Esophagus muscularis mucosa (tissue), 4 donors: Measurements from ENCODE around the gene UNC50. TPM values are rescaled to one million over a fixed set of nuclear protein-coding genes. Genes with fewer than 3 reads are reported as not detected.
"Not testable (repeated sequence)": the region's sequence is repeated elsewhere in the genome, so short reads cannot be mapped to it uniquely, and the experiment has no call there.

Experiments
- DNase-seq: peaks from one replicate; pipeline ENCODE4 v3.0.0-alpha.2; 2017; ENCODE audit errors: extremely low spot score
- H3K27ac ChIP-seq, 4 donors: fragments of 200-600 bp; sonication (generic); replicated peaks in 1 of 4; 1 replicate in 3 of 4; 2 replicates in 1 of 4; pipeline ENCODE4 v1.5.1; 2016 to 2019; ENCODE audit warnings: mild to moderate bottlenecking in 1 of 4
- H3K27me3 ChIP-seq, 4 donors: fragments of 200-600 bp; sonication (generic); one replicate each; pipeline versions ENCODE4 v1.5.1 to v1.6.0; 2016 to 2019
- H3K36me3 ChIP-seq, 4 donors: fragments of 200-600 bp; sonication (generic); one replicate each; pipeline ENCODE4 v1.5.1; 2016 to 2019
- H3K4me1 ChIP-seq, 4 donors: fragments of 200-600 bp; sonication (generic); one replicate each; pipeline ENCODE4 v1.5.1; 2016 to 2019
- H3K4me3 ChIP-seq, 4 donors: fragments of 200-600 bp; sonication (generic); 1 replicate in 2 of 4; 2 replicates in 2 of 4; pipeline ENCODE4 v1.5.1; 2016 to 2019; ENCODE audit warnings: mild to moderate bottlenecking in 4 of 4, moderate library complexity in 1 of 4
- H3K9me3 ChIP-seq, 4 donors: fragments of 200-600 bp; sonication (generic); 1 replicate in 3 of 4; 2 replicates in 1 of 4; pipeline ENCODE4 v1.5.1; 2016 to 2019
- CTCF ChIP-seq, 3 experiments: fragments of 200-600 bp in 2 of 3; fragments of 450-650 bp in 1 of 3; sonication (generic) in 2 of 3; IDR thresholded peaks; one replicate each; pipeline ENCODE4 v1.5.1; 2017 to 2019; ENCODE audit warnings: antibody characterized with exemption in 3 of 3, mild to moderate bottlenecking in 2 of 3, moderate library complexity in 1 of 3
- EP300 ChIP-seq: sonication (generic); formaldehyde crosslinking; IDR thresholded peaks from one replicate; pipeline ENCODE4 v1.6.1; 2017; ENCODE audit warnings: antibody characterized with exemption
- POLR2A ChIP-seq: fragments of 450-650 bp; IDR thresholded peaks from one replicate; pipeline ENCODE4 v1.6.1; 2017; ENCODE audit warnings: antibody characterized with exemption, moderate library complexity, mild to moderate bottlenecking, low read depth
- POLR2AphosphoS5 ChIP-seq, 2 donors: sonication (generic); formaldehyde crosslinking; IDR thresholded peaks; one replicate each; pipeline ENCODE4 v1.6.1; 2017; ENCODE audit warnings: antibody characterized with exemption in 2 of 2
- WGBS: methylation state at CpG from one replicate; pipeline ENCODE4 v1.1.5; 2018; 5-methylcytosine and 5-hydroxymethylcytosine counted together
- intact Hi-C: fragments of 100-400 bp; cut with DNase I; formaldehyde crosslinking; loops from one replicate; pipeline ENCODE4 v1.15.1; 2023
- total RNA-seq, 4 donors: library from RNA; depleted of rRNA; stranded (reverse); fragments of >200 nt; gene quantifications; one replicate each; pipeline versions ENCODE4 v1.1.0 to v1.2.1, GENCODE V29; 2016

UNC50 gene
- total RNA-seq, 4 donors from 2014 or later = 34.0 to 51.4 (median 40.7) TPM

GRCh38 chr2:98650998-98651397 lies 42.6 kb downstream of the UNC50 start:
- 91% methylated on average over 1 of the region's 1 CpG for WGBS
- TF ChIP-seq EP300 = no peak
- no peak for TF ChIP-seq CTCF (IDR thresholded peaks at IDR 0.05)
- TF ChIP-seq POLR2A = no peak
- no peak for TF ChIP-seq POLR2AphosphoS5 (IDR thresholded peaks at IDR 0.05)
- H3K4me1 ChIP-seq = no peaks in the 10 kb centered on the region
- no peaks in the 10 kb centered on the region for H3K27me3 ChIP-seq
- peaks cover 0 to 21% (median 11%) of the 10 kb centered on the region in 4 donors for H3K36me3 ChIP-seq
- H3K27ac ChIP-seq = no peak overlapping the region
- DNase-seq = no peak
- intact Hi-C loops = loop anchor here (2.0 kb wide), 2 partner anchors 80 to 186 kb away; partner anchors contain the start of gene MGAT4A
- H3K9me3 ChIP-seq = no peaks in the 10 kb centered on the region
- H3K4me3 ChIP-seq = no peak overlapping the region

- no peaks in the 10 kb centered on the region for H3K27me3 ChIP-seq
- H3K9me3 ChIP-seq = no peaks in the 10 kb centered on the region
- intact Hi-C loops = no loop called here
- H3K4me1 ChIP-seq = no peaks in the 10 kb centered on the region
- TF ChIP-seq POLR2AphosphoS5 (IDR thresholded peaks at IDR 0.05) = no peak
- no peak for TF ChIP-seq CTCF (IDR thresholded peaks at IDR 0.05)
- TF ChIP-seq EP300 = no peak
- no peak for TF ChIP-seq POLR2A
- no peak overlapping the region for H3K4me3 ChIP-seq
- H3K36me3 ChIP-seq = peaks cover 0 to 3% (median 0%) of the 10 kb centered on the region in 4 donors
- WGBS = 81% methylated on average over 3 of the region's 3 CpGs
- no peak overlapping the region for H3K27ac ChIP-seq
- no peak for DNase-seq
Measured at GRCh38 chr2:98654699-98655495, 46.5 kb downstream of the UNC50 start.

GRCh38 chr2:98656800-98657199 lies 48.4 kb downstream of the UNC50 start:
- no peaks in the 10 kb centered on the region for H3K4me1 ChIP-seq
- DNase-seq = no peak
- no peaks in the 10 kb centered on the region for H3K9me3 ChIP-seq
- no peak overlapping the region for H3K27ac ChIP-seq
- TF ChIP-seq POLR2AphosphoS5 (IDR thresholded peaks at IDR 0.05) = no peak
- H3K27me3 ChIP-seq = no peaks in the 10 kb centered on the region
- intact Hi-C loops = no loop called here
- peaks cover 0 to 8% (median 2%) of the 10 kb centered on the region in 4 donors for H3K36me3 ChIP-seq
- 74% methylated on average over 4 of the region's 4 CpGs for WGBS
- no peak overlapping the region for H3K4me3 ChIP-seq

- no peak overlapping the region for H3K4me3 ChIP-seq
- intact Hi-C loops = no loop called here
- H3K27me3 ChIP-seq = no peaks in the 10 kb centered on the region
- DNase-seq = no peak
- H3K36me3 ChIP-seq = peaks cover 0 to 8% (median 2%) of the 10 kb centered on the region in 4 donors
- TF ChIP-seq POLR2A = no peak
- TF ChIP-seq POLR2AphosphoS5 (IDR thresholded peaks at IDR 0.05) = no peak
- no peak for TF ChIP-seq EP300
- TF ChIP-seq CTCF (IDR thresholded peaks at IDR 0.05) = no peak
- no peak overlapping the region for H3K27ac ChIP-seq
- no peaks in the 10 kb centered on the region for H3K4me1 ChIP-seq
- H3K9me3 ChIP-seq = no peaks in the 10 kb centered on the region
- 97% methylated on average over 4 of the region's 4 CpGs for WGBS
Measured at GRCh38 chr2:98658816-98659490, 50.6 kb downstream of the UNC50 start.

GRCh38 chr2:98659491-98659840 lies 51.1 kb downstream of the UNC50 start:
- DNase-seq, H3K4me3 ChIP-seq, intact Hi-C loops, H3K9me3 ChIP-seq, H3K27ac ChIP-seq, H3K27me3 ChIP-seq, H3K36me3 ChIP-seq, H3K4me1 ChIP-seq: not testable (repeated sequence)
- 91% methylated on average over 2 of the region's 3 CpGs for WGBS
